Activated CD8-positive, alpha-beta memory T cell treated with anti-CD3 and anti-CD28 coated beads for 36 hours (primary cell): ENCODE measurements around the gene TNRC6C. TPM values are rescaled to one million over a fixed set of nuclear protein-coding genes. Genes with fewer than 3 reads are reported as not detected.

Source experiments
- CTCF ChIA-PET: fragments of 350-600 bp; sonication (Branson Sonifier 250); formaldehyde crosslinking; loops from one replicate; lab custom pipeline; 2021; ENCODE audit warnings: antibody characterized with exemption; lab: Charles Lee
- POLR2A ChIA-PET: fragments of 350-600 bp; sonication (Branson Sonifier 250); formaldehyde crosslinking; loops from one replicate; lab custom pipeline; 2021; ENCODE audit warnings: antibody characterized with exemption; lab: Charles Lee
- total RNA-seq, 2 experiments: library from RNA; stranded (reverse); gene quantifications; one replicate each; pipeline ENCODE4 v1.2.3, GENCODE V29; 2021

Gene TNRC6C
- total RNA-seq, 2 experiments from 2014 or later, result 17.9 to 21.0 TPM

- POLR2A ChIA-PET, result no interaction called here
- CTCF ChIA-PET, result interaction anchor here (0.7 to 1.2 kb wide), 2 partner anchors 67 to 90 kb away, joined by 3 read pairs; no protein-coding TSS in a partner anchor
These were observed 128.2 kb downstream of the TNRC6C start for GRCh38 chr17:78086740-78087139.

- POLR2A ChIA-PET, result interaction anchor here (0.6 kb wide), 1 partner anchor 52 kb away, joined by 3 read pairs; no protein-coding TSS in a partner anchor
- CTCF ChIA-PET, result interaction anchor here (1.1 kb wide), 1 partner anchor 163 kb away, joined by 3 read pairs; no protein-coding TSS in a partner anchor
These were observed 130.0 kb downstream of the TNRC6C start for GRCh38 chr17:78088529-78088928.

- POLR2A ChIA-PET, result no interaction called here
- CTCF ChIA-PET, result interaction anchor here (1.1 kb wide), 1 partner anchor 23 kb away, joined by 3 read pairs; no protein-coding TSS in a partner anchor
These were observed 131.2 kb downstream of the TNRC6C start for GRCh38 chr17:78089576-78090281.

DNA sequence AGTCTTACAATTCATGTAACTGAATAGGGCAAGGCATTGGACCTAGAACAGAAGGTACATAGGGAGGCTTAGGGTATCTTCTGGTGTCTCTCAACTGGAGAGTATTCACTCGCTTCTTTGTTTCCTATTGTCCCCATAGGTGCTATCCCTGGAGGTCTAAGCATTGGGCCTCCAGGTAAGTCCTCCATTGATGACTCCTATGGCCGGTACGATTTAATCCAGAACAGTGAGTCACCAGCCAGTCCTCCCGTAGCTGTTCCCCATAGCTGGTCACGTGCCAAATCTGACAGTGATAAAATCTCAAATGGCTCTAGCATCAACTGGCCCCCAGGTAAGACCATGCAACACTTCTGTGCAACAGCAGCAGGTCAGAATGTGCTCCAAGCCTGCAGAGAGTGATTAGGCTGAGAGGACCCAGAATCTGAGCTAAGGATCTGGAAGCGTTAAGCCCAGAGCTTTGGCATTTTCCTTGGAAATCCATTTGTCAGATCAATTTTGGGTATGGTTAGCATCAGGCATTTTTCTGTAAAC, 134.4 kb downstream of the TNRC6C start:
- ChIA-PET CTCF (no interaction called here), POLR2A (no interaction called here)

GRCh38 chr17:78095035-78095434, 136.5 kb downstream of the TNRC6C start:
- POLR2A ChIA-PET, result no interaction called here
- CTCF ChIA-PET, result no interaction called here

DNA sequence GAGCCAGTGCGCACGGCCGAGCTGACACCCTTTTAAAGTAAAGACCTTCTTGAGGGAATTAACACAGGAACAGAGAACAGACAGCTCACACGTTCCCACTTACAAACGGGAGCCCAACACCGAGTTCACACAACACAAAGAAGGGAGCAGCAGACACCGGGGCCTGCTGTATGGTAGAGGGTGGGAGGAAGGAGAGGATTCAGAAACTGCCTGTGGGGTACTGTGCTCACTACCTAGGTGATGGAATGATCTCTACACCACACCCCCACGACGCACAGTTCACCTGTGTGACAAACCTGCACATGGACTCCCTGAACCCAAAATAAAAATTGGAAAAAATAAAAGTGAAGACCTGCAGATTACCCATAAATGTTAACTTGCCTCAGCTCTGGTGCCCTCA, 137.6 kb downstream of the TNRC6C start:
- POLR2A ChIA-PET, result no interaction called here
- CTCF ChIA-PET, result interaction anchor here (0.9 kb wide), 1 partner anchor 155 kb away, joined by 3 read pairs; no protein-coding TSS in a partner anchor

DNA sequence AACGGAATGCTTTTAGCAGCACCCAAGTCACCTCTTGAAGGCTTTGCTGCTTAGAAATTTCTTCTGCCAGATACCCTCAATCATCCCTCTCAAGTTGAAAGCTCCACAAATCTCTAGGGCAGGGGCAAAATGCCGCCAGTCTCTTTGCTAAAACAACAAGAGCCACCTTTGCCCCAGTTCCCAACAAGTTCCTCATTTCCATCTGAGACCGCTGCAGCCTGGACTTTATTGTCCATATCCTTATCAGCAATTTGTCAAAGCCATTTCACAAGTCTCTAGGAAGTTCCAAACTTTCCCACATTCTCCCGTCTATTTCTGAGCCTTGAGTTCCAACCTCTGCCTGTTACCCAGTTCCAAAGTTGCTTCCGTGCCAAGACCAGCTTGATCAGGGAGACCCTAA, 142.6 kb downstream of the TNRC6C start:
- CTCF ChIA-PET, result no interaction called here
- POLR2A ChIA-PET, result no interaction called here

- ChIA-PET CTCF (no interaction called here), POLR2A (no interaction called here)
These were observed 143.0 kb downstream of the TNRC6C start for GRCh38 chr17:78101542-78101941.

- POLR2A ChIA-PET, result no interaction called here
- CTCF ChIA-PET, result interaction anchor here (0.6 to 1.5 kb wide), 2 partner anchors 65 to 148 kb away, joined by 3 to 4 read pairs; no protein-coding TSS in a partner anchor
These were observed 144.8 kb downstream of the TNRC6C start for GRCh38 chr17:78103311-78103710.

GRCh38 chr17:78104540-78104941, 146.0 kb downstream of the TNRC6C start:
- POLR2A ChIA-PET, result no interaction called here
- CTCF ChIA-PET, result interaction anchor here (0.7 kb wide), 1 partner anchor 215 kb away, joined by 3 read pairs; no protein-coding TSS in a partner anchor

DNA sequence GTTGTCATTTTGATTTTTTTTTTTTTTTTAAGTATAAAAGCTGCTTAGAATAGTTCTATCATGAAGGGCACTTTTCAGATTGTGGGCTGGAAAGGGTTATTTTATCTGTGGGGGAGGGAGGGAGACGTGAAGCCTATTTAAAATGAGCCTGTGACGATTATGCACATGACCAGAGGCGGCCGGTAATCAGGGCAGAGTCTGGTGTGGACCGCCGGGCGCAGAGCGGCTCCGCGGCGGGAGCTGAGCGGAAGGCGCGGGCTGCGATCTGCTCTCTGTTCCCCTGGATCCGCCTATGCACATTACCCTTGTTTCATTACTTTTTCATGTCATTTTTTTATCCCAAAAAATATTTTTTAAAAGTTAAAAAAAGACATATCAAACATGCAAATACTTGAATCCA, 146.6 kb downstream of the TNRC6C start:
- ChIA-PET CTCF (interaction anchor here (0.7 kb wide), 1 partner anchor 215 kb away, joined by 3 read pairs; no protein-coding TSS in a partner anchor), POLR2A (interaction anchor here (0.7 kb wide), 1 partner anchor 39 kb away, joined by 8 read pairs; no protein-coding TSS in a partner anchor)

- CTCF ChIA-PET, result no interaction called here
These were observed 147.0 kb downstream of the TNRC6C start for GRCh38 chr17:78105551-78105950.

DNA sequence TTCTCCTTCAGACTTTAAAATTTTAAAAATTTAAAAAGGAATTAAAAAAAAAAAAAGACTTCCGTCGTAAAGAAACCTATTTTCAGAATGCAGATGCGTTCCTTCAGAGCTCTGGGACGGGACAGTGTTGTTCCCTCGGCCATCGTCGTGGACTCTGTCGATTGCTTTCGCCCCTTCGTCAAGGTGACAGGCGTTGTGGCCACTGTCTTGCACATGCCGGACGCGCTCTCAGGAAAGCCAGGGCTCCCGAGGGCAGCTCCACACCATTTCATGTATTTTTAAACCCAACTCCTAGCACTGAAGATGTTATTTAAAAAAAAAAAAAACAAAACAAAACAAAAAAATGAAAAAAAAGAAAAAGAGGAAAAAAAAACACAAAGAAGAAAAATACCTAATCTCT, 147.7 kb downstream of the TNRC6C start:
- POLR2A ChIA-PET, result interaction anchor here (0.7 to 1.1 kb wide), 2 partner anchors 148 to 245 kb away, joined by 3 read pairs; partner anchors contain the start of gene TNRC6C

More at GRCh38 chr17:78105551-78105950, 147.0 kb downstream of the TNRC6C start:
- POLR2A ChIA-PET, result interaction anchor here (0.7 kb wide), 2 partner anchors 38 to 246 kb away, joined by 3 to 8 read pairs; no protein-coding TSS in a partner anchor

DNA sequence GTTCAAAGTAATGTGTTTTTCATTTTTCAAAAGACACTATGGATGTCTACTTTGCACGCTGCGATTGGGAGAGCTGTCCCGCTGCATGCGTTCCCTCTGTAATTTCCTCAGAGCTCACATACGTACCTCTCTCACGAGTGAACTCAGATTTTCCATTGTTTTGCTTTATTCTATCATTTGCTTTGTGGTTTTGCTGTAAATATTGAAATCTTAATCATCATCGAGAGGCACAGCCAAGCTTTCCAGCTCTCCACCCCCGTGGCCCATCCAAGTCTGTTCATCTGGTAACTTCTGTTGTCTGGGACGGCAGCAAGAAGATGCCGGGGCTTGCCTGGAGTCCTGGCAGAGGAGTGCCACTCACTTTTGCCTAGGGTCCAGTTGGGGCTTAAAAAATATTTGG, 149.0 kb downstream of the TNRC6C start:
- POLR2A ChIA-PET, result no interaction called here
- CTCF ChIA-PET, result interaction anchor here (0.6 to 1.2 kb wide), 2 partner anchors 144 to 686 kb away, joined by 3 to 4 read pairs; no protein-coding TSS in a partner anchor

More for the DNA sequence above, 147.7 kb downstream of the TNRC6C start:
- CTCF ChIA-PET, result interaction anchor here (0.6 kb wide), 1 partner anchor 339 kb away, joined by 3 read pairs; no protein-coding TSS in a partner anchor

DNA sequence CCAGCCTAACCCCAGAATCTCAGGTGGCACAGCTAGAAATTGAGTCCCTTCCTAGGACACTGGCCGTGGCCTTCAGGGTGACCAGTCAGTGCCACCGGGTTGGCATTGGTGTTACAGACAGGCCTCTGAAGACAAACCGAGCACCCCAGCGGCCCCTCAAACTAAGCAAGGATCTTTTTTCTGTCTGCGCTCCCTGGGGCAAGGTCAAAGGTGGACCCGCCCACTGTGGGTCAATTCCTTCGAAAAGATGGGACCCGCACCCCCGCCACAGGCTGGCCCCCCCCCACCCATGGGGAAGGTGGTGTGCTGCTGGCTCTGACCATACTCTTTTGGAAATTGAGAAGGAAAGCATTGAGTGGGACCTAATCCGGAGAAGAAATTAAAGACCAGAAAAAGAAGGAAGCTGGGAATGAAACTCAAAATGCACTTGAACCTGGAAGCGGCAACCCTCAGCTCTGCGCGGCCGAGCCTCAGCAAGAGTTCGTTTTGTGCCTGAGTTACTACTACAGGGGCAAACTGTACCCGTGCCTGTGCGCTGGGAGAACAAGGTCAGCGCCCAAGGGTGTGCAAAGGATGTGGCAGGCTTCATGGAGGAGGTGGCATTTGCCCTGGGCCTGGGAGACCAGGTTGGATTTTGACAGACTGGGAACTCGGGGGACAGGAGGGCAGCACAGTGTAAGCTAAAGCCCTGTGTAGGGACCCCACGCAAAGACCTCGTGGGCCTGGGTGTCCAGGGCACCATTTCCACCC, 149.6 kb downstream of the TNRC6C start:
- ChIA-PET POLR2A (no interaction called here), CTCF (interaction anchor here (0.6 to 1.2 kb wide), 5 partner anchors 29 to 685 kb away, joined by 3 to 5 read pairs (median 3); no protein-coding TSS in a partner anchor)

DNA sequence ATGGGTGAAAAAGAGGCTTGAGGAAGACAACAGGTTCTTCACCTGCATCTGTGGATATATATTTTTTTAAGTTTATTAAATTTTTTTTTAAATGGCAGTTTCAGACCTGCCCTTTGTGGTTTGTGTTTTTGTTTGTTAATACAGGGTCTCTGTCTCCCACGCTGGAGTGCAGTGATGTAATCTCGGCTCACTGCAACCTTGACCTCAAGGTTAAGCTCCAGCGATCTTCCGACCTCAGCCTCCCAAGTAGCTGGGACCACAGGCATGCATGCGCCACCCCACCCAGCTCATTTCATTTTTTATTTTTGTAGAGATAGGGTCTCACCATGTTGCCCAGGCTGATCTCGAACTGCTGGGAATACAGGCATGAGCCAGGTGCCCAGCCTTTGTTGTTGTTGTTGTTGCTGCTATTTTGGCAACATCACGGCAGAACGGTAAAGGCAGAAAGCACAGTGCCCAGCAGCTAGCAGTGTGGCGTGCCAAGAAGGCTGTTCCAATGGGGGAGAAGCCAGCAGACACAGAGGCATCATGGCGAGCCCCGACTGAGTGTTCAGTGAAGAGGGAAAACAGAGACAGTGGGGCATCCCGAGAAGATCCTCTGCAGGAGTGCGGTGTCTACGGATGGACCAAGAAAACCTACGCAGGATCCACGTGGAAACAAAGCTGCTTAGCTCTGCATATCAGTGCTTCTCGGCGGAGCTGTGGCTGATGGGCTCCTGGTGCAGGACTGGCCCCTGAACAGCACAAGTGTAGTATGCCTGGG, 150.4 kb downstream of the TNRC6C start:
- ChIA-PET POLR2A (no interaction called here), CTCF (interaction anchor here (0.6 to 1.0 kb wide), 4 partner anchors 28 to 120 kb away, joined by 3 to 5 read pairs (median 3); no protein-coding TSS in a partner anchor)

DNA sequence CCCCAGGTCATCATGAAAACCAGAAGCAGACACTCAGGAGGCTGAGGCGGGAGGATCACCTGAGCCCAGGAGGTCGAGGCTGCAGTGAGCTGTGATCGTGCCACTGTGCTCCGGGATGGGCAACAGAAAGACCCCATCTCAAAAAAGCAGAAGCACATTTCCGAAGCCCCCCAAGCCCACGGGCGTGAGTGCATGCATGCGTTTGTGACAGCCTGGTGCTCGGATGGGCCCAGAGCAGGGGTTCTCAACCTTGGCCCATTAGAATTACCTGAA, 150.9 kb downstream of the TNRC6C start:
- POLR2A ChIA-PET, result no interaction called here
- CTCF ChIA-PET, result interaction anchor here (0.7 kb wide), 1 partner anchor 67 kb away, joined by 3 read pairs; no protein-coding TSS in a partner anchor

DNA sequence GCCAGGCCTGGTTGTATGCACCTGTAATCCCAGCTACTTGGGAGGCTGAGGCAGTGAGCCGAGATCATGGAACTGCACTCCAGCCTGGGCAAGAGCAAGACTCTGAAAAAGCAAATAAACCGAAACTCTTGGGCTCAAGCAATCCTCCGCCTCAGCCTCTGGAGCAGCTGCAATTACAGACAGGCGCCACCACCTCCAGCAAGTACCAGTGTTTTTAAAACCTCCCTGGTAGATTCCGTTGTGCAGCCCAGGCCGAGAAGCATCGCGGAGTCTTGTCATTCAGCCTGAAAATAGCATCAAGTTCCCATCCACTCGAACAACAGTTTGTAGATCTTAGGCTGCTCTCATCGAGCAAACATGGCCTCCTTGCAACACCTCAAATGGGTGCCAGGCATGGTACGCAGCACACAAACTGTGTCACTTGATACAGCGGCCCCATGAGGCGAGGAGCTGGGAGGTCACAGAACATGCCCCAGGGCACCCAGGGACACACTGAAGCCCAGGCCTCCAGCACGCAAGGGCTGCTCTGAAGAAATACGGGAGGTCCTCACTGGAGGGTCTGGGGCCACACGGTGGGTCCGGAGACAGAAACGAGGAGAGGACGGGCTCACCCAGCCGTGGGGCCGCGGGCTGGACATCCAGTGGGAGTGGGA, 152.0 kb downstream of the TNRC6C start:
- POLR2A ChIA-PET, result no interaction called here
- CTCF ChIA-PET, result interaction anchor here (0.8 to 5.0 kb wide), 2 partner anchors 26 to 66 kb away, joined by 3 to 65 read pairs; no protein-coding TSS in a partner anchor
